CD4-positive, alpha-beta memory T cell (primary cell): Measurements from ENCODE around the gene ARL15. TPM values are rescaled to one million over a fixed set of nuclear protein-coding genes. Genes with fewer than 3 reads are reported as not detected.

Experiments used
- CTCF ChIA-PET: fragments of 350-600 bp; sonication (Branson Sonifier 250); formaldehyde crosslinking; loops from one replicate; lab custom pipeline; 2021; ENCODE audit warnings: inconsistent platforms; ENCODE audit not compliant: partially characterized antibody; lab: Charles Lee
- POLR2A ChIA-PET: fragments of 350-600 bp; sonication (Branson Sonifier 250); formaldehyde crosslinking; loops from one replicate; lab custom pipeline; 2021; ENCODE audit not compliant: partially characterized antibody; lab: Charles Lee
- DNase-seq, 5 donors: peaks; one replicate each; pipeline versions ENCODE4 v3.0.0 to v3.0.0-alpha.2; 2020 to 2022; ENCODE audit warnings: mixed read lengths in 1 of 5
- H3K27ac ChIP-seq: one replicate; pipeline ENCODE4 v1.7.0; 2013; ENCODE audit warnings: low read depth, low read length
- H3K27me3 ChIP-seq: 2 replicates; pipeline ENCODE4 v1.7.0; 2013; ENCODE audit warnings: mild to moderate bottlenecking, low read length, moderate library complexity; ENCODE audit not compliant: insufficient read depth
- H3K36me3 ChIP-seq: 2 replicates; pipeline ENCODE4 v1.7.0; 2013; ENCODE audit warnings: mild to moderate bottlenecking, low read length, moderate library complexity; ENCODE audit not compliant: insufficient read depth
- H3K4me1 ChIP-seq: 2 replicates; pipeline ENCODE4 v1.7.0; 2013; ENCODE audit warnings: mild to moderate bottlenecking, low read length, moderate library complexity; ENCODE audit not compliant: insufficient read depth
- H3K4me3 ChIP-seq, 2 donors: one replicate each; pipeline ENCODE4 v1.7.0; 2013; ENCODE audit warnings: low read length in 2 of 2, mild to moderate bottlenecking in 1 of 2
- H3K9me3 ChIP-seq, 2 donors: one replicate each; pipeline ENCODE4 v1.7.0; 2013; ENCODE audit warnings: low read length in 2 of 2, control low read depth in 1 of 2; ENCODE audit not compliant: control insufficient read depth in 1 of 2
- H3K27ac Mint-ChIP-seq, 7 donors: one replicate each; pipeline ENCODE4 v1.8.0; 2020 to 2021; ENCODE audit warnings: mixed read lengths in 7 of 7, mild to moderate bottlenecking in 6 of 7, inconsistent platforms in 3 of 7, moderate library complexity in 3 of 7
- H3K27me3 Mint-ChIP-seq, 2 donors: one replicate each; pipeline ENCODE4 v1.8.0; 2020 to 2021; ENCODE audit warnings: mixed read lengths in 2 of 2
- H3K36me3 Mint-ChIP-seq, 2 donors: one replicate each; pipeline ENCODE4 v1.8.0; 2020 to 2021; ENCODE audit warnings: mixed read lengths in 2 of 2, inconsistent platforms in 1 of 2, mild to moderate bottlenecking in 1 of 2
- H3K4me1 Mint-ChIP-seq, 4 donors: one replicate each; pipeline ENCODE4 v1.8.0; 2020 to 2021; ENCODE audit warnings: mixed read lengths in 4 of 4, mild to moderate bottlenecking in 1 of 4
- H3K4me3 Mint-ChIP-seq, 8 donors: one replicate each; pipeline ENCODE4 v1.8.0; 2020 to 2021; ENCODE audit warnings: mixed read lengths in 8 of 8, mild to moderate bottlenecking in 7 of 8, moderate library complexity in 6 of 8, inconsistent platforms in 3 of 8
- H3K9me3 Mint-ChIP-seq, 8 donors: one replicate each; pipeline ENCODE4 v1.8.0; 2020 to 2021; ENCODE audit warnings: mixed read lengths in 8 of 8, mild to moderate bottlenecking in 5 of 8, inconsistent platforms in 3 of 8, moderate library complexity in 1 of 8
- intact Hi-C: fragments of 100-400 bp; cut with micrococcal nuclease; formaldehyde crosslinking; loops from one replicate; pipeline ENCODE4 v1.15.1; 2023
- polyA plus RNA-seq, 2 donors: library from polyadenylated mRNA; unstranded; fragments of 300-500 nt; fragmentation: Illumina TruSeq; gene quantifications; one replicate each; pipeline ENCODE4 v1.2.3, GENCODE V29; 2021
- total RNA-seq, 2 experiments: library from RNA; stranded (reverse); gene quantifications; one replicate each; pipeline ENCODE4 v1.2.3, GENCODE V29; 2021

The ARL15 gene
- total and polyA plus RNA-seq, 4 experiments from 2014 or later = 14.0 to 29.8 (median 14.7) TPM

DNA sequence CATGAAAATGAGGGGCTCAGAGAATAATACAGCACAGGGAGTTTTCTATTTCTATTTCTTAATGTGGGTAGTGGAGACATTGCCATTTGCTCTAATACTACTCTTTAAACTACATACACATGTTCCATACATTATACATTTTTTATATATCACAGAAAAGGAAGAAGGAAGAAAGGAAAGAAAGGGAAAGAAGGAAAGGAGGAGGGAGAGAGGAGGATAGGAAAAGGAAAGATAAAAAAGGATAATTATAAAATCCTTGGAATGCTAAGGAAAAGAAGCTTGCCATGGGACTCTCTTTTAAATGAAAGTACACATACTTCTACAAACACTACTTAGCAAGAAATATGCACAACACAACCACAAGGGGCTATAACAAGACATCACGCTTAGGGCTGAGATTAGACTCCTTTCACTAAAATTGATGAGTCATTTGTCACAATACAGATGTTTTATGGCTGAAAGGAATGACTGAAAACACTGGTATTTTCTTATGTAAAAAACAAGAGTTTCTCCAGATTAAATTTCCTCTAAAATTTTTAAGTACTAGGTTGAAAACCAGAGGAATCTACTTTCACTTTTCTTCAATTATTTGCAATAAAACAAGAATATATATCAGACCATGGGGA, 219.8 kb downstream of the ARL15 start:
- Histone ChIP-seq H3K36me3 (no peaks in the 10 kb centered on the region), H3K4me1 (no peaks in the 10 kb centered on the region), H3K9me3 (no peaks in the 10 kb centered on the region), H3K27me3 (no peaks in the 10 kb centered on the region), H3K4me3 (no peak overlapping the region), H3K27ac (no peak overlapping the region)
- Mint-ChIP-seq H3K9me3 (peaks cover 0 to 5% (median 0%) of the 10 kb centered on the region in 8 donors), H3K4me1 (peaks cover 0 to 4% (median 2%) of the 10 kb centered on the region in 4 donors), H3K4me3 (no peak overlapping the region), H3K27me3 (no peaks in the 10 kb centered on the region), H3K36me3 (peaks cover 1 to 34% of the 10 kb centered on the region in 2 donors), H3K27ac (no peak overlapping the region)
- POLR2A ChIA-PET = no interaction called here
- intact Hi-C loops = no loop called here
- DNase-seq = no peak
- CTCF ChIA-PET = no interaction called here

DNA sequence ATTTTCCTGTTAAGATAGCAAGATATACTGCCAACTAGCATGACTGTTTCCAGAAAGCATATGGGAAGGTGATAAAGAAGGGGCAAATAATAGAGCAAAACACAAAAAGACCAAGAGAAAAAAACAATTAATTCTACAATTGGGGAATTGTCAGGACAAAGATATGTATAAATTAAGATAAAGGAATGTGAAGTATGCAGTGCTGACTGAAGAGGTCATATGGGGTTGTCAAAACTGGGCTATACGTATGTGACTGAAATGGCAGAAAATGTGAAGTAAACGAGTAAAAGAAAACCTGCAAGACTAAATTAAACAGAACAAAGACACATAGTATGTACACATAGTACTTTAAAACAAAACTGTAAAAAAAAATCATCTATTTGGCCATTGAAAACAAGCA, 222.3 kb downstream of the ARL15 start:
- Mint-ChIP-seq H3K9me3 (peaks cover 0 to 5% (median 0%) of the 10 kb centered on the region in 8 donors), H3K36me3 (peaks cover 5 to 40% of the 10 kb centered on the region in 2 donors), H3K27me3 (no peaks in the 10 kb centered on the region), H3K4me3 (no peak overlapping the region), H3K27ac (peak overlapping the region in 2 of 7 donors; percentile 26 to 80), H3K4me1 (peaks cover 0 to 4% (median 2%) of the 10 kb centered on the region in 4 donors)
- POLR2A ChIA-PET = no interaction called here
- Histone ChIP-seq H3K4me3 (no peak overlapping the region), H3K27ac (no peak overlapping the region), H3K9me3 (no peaks in the 10 kb centered on the region), H3K27me3 (no peaks in the 10 kb centered on the region), H3K4me1 (no peaks in the 10 kb centered on the region), H3K36me3 (no peaks in the 10 kb centered on the region)
- CTCF ChIA-PET = no interaction called here
- no peak for DNase-seq
- intact Hi-C loops = no loop called here

DNA sequence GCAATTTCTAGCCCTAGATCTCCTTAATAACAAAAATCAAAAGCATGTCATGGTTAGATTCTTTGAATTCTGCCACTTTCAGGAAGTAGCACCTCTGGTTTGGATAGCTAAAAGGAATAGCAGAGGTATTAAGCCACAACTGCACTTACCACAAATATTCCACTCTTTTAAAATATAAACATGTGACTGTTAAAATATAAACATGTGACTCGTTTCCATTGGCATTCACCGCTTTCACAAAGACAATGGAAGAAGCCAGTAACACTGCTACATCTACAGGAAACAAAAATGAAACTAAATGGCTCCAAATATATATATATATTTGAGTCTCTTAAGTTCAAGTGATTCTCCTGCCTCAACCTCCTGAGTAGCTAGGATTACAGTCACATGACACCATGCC, 222.9 kb downstream of the ARL15 start:
- intact Hi-C loops = no loop called here
- H3K4me1 Mint-ChIP-seq = peaks cover 0 to 4% (median 2%) of the 10 kb centered on the region in 4 donors
- Histone ChIP-seq H3K27me3 (no peaks in the 10 kb centered on the region), H3K9me3 (no peaks in the 10 kb centered on the region), H3K36me3 (no peaks in the 10 kb centered on the region), H3K4me3 (no peak overlapping the region), H3K27ac (no peak overlapping the region), H3K4me1 (no peaks in the 10 kb centered on the region)
- no peak overlapping the region for H3K27ac Mint-ChIP-seq
- H3K9me3 Mint-ChIP-seq = peaks cover 0 to 5% (median 0%) of the 10 kb centered on the region in 8 donors
- ChIA-PET CTCF (no interaction called here), POLR2A (interaction anchor here (0.8 kb wide), 1 partner anchor 10 kb away, joined by 3 read pairs; no protein-coding TSS in a partner anchor)
- H3K4me3 Mint-ChIP-seq = no peak overlapping the region
- H3K27me3 Mint-ChIP-seq = no peaks in the 10 kb centered on the region
- peaks cover 11 to 39% of the 10 kb centered on the region in 2 donors for H3K36me3 Mint-ChIP-seq
- no peak for DNase-seq

DNA sequence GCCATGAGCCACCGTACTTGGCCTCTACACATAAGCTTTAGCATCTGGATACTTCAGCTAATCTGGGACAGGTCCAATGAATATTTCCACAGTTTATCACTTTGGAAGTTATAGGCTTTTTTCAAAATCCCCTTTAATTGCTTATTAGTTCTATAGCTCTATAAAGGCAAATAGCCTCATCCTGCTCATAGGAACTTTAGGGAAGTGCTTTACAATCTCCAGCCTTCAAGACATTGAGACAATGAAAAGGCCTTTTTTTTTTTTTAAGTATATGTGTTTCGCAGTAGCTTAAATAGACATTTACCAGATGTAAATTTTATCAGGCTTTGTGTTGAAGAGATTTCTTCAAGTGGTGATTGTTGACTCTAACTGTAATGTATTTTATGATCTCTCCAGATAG, 224.2 kb downstream of the ARL15 start:
- no peaks in the 10 kb centered on the region for H3K9me3 ChIP-seq
- Mint-ChIP-seq H3K36me3 (peaks cover 15 to 43% of the 10 kb centered on the region in 2 donors), H3K4me1 (peaks cover 0 to 7% (median 0%) of the 10 kb centered on the region in 4 donors), H3K27me3 (no peaks in the 10 kb centered on the region), H3K4me3 (no peak overlapping the region), H3K9me3 (peaks cover 0 to 5% (median 0%) of the 10 kb centered on the region in 8 donors), H3K27ac (no peak overlapping the region)
- H3K27ac ChIP-seq = no peak overlapping the region
- no peaks in the 10 kb centered on the region for H3K36me3 ChIP-seq
- intact Hi-C loops = no loop called here
- CTCF ChIA-PET = no interaction called here
- no peak for DNase-seq
- H3K4me1 ChIP-seq = no peaks in the 10 kb centered on the region
- POLR2A ChIA-PET = no interaction called here
- no peaks in the 10 kb centered on the region for H3K27me3 ChIP-seq
- no peak overlapping the region for H3K4me3 ChIP-seq

DNA sequence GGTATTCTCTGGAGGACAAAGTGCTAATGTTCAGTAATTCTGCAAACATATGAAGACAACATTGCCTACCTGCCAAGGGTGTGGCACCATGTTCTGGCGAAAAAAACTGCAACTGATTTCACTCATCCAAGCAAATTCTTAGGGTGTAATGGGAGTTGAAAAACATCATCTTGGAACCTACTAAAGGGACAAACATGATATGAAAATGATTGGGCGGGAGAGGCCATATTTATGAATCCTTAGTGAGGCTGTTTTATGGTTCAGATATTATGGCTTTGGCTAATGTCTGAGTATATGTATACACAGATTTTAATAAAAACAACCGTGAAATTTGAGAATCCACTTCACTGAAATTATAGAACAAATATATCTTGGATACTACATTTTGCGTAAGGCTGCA, 225.7 kb downstream of the ARL15 start:
- intact Hi-C loops = no loop called here
- no peaks in the 10 kb centered on the region for H3K36me3 ChIP-seq
- POLR2A ChIA-PET = no interaction called here
- H3K4me3 Mint-ChIP-seq = no peak overlapping the region
- peaks cover 0 to 3% (median 0%) of the 10 kb centered on the region in 8 donors for H3K9me3 Mint-ChIP-seq
- DNase-seq = no peak
- H3K27me3 Mint-ChIP-seq = no peaks in the 10 kb centered on the region
- CTCF ChIA-PET = no interaction called here
- H3K4me1 ChIP-seq = no peaks in the 10 kb centered on the region
- no peak overlapping the region for H3K27ac ChIP-seq
- no peaks in the 10 kb centered on the region for H3K9me3 ChIP-seq
- peaks cover 0 to 7% (median 0%) of the 10 kb centered on the region in 4 donors for H3K4me1 Mint-ChIP-seq
- no peak overlapping the region for H3K27ac Mint-ChIP-seq
- no peaks in the 10 kb centered on the region for H3K27me3 ChIP-seq
- H3K36me3 Mint-ChIP-seq = peaks cover 15 to 38% of the 10 kb centered on the region in 2 donors
- no peak overlapping the region for H3K4me3 ChIP-seq

DNA sequence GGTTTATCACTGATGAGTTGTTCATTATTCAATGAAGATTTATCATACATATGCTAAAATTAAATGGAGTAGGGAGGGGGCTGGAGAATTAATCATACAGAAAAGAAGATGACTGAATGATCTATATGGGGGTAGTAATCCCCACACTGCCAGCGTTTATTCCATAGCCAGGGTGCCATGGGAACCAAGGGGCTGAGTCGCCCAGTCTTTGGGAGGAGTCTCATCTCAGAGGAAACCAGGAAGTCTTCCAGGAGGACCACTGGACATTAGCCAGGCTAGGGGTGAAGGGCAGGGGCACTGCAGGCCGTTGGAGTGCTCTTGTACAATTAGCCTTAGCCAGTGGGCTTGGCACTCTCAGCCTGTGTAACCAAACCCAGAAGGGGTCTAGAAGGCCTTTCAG, 226.5 kb downstream of the ARL15 start:
- no peak for DNase-seq
- intact Hi-C loops = no loop called here
- H3K27me3 Mint-ChIP-seq = no peaks in the 10 kb centered on the region
- H3K9me3 Mint-ChIP-seq = peaks cover 0 to 3% (median 0%) of the 10 kb centered on the region in 8 donors
- Histone ChIP-seq H3K36me3 (no peaks in the 10 kb centered on the region), H3K27me3 (no peaks in the 10 kb centered on the region), H3K4me3 (no peak overlapping the region), H3K9me3 (no peaks in the 10 kb centered on the region), H3K4me1 (no peaks in the 10 kb centered on the region), H3K27ac (no peak overlapping the region)
- H3K4me3 Mint-ChIP-seq = no peak overlapping the region
- peaks cover 0 to 7% (median 0%) of the 10 kb centered on the region in 4 donors for H3K4me1 Mint-ChIP-seq
- CTCF ChIA-PET = no interaction called here
- POLR2A ChIA-PET = no interaction called here
- H3K27ac Mint-ChIP-seq = no peak overlapping the region
- peaks cover 15 to 35% of the 10 kb centered on the region in 2 donors for H3K36me3 Mint-ChIP-seq

DNA sequence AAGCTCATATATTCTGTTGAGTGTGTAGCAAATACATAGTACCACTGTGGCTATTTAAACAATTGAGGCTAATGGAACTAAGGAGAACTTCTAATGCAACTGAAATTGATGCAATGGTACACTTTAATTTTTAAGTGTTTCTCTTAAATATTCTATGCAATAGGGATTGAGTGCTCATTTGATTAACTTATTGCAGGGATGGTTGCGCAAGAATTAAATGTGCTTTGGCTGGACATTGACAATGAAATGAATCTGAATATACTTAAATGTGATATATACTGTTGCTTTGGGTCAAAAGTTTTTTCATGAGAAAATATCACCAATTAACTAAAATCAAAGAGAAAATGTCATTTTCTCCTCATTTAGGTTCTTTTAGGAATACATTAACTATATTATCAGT, 227.1 kb downstream of the ARL15 start:
- peaks cover 15 to 36% of the 10 kb centered on the region in 2 donors for H3K36me3 Mint-ChIP-seq
- H3K9me3 Mint-ChIP-seq = peaks cover 0 to 3% (median 0%) of the 10 kb centered on the region in 8 donors
- intact Hi-C loops = no loop called here
- no peaks in the 10 kb centered on the region for H3K36me3 ChIP-seq
- DNase-seq = no peak
- no peak overlapping the region for H3K27ac Mint-ChIP-seq
- POLR2A ChIA-PET = no interaction called here
- no peak overlapping the region for H3K4me3 ChIP-seq
- CTCF ChIA-PET = no interaction called here
- H3K9me3 ChIP-seq = no peaks in the 10 kb centered on the region
- H3K27me3 ChIP-seq = no peaks in the 10 kb centered on the region
- peaks cover 0 to 7% (median 0%) of the 10 kb centered on the region in 4 donors for H3K4me1 Mint-ChIP-seq
- no peak overlapping the region for H3K27ac ChIP-seq
- no peak overlapping the region for H3K4me3 Mint-ChIP-seq
- no peaks in the 10 kb centered on the region for H3K4me1 ChIP-seq
- no peaks in the 10 kb centered on the region for H3K27me3 Mint-ChIP-seq
